DND-41 (cell line): Measurements from ENCODE around the gene TBC1D8.

Experiments
- EZH2 ChIP-seq: IDR thresholded peaks from 3 replicates; pipeline ENCODE4 v1.6.1; 2012; ENCODE audit warnings: borderline replicate concordance, low read depth, mild to moderate bottlenecking, moderate library complexity, low read length, inconsistent platforms; ENCODE audit not compliant: severe bottlenecking
- TF ChIP-seq, protein P1 (sequence below): IDR thresholded peaks from 2 replicates; pipeline ENCODE4 v1.5.1; 2012; ENCODE audit warnings: borderline replicate concordance, low read length, moderate library complexity, mild to moderate bottlenecking; ENCODE audit not compliant: poor library complexity, severe bottlenecking; ENCODE audit errors: extremely low read depth

DNA sequence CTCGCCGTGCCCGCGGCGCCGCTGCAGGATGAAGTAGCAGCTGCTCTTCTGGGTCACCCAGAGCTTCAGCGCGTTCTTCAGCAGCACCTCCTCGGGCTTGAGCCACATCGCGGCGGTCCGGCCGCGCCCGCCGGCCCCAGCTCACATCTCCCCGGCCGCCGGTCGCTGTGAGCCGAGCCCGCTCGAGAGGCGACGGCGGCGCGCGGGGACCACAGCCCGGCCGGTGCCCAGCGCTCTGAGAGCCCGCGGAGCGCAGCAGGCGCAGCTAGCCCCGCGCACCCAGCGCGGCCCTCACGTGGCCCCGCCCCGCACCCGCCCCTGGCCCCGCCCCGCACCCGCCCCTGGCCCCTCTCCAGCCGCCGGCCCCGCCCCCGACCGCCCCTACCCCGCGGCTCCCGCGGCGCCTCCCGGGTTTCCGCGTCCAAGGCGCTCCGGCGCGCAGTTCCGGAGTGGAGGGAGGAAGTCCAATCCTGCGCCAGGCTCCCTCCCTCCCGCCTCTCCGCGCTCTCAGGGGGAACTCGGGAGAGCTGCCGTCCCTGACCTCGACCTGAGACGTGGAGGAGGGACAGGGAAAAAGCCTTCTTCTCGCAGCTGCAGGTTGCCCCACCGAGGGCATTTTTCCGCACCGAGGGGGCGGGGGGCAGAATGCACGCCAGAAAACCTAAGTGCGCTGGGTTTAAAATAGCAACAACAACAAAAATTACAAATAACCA lies at the start of gene TBC1D8:
- no peak for TF ChIP-seq EZH2
- TF ChIP-seq, protein P1, sequence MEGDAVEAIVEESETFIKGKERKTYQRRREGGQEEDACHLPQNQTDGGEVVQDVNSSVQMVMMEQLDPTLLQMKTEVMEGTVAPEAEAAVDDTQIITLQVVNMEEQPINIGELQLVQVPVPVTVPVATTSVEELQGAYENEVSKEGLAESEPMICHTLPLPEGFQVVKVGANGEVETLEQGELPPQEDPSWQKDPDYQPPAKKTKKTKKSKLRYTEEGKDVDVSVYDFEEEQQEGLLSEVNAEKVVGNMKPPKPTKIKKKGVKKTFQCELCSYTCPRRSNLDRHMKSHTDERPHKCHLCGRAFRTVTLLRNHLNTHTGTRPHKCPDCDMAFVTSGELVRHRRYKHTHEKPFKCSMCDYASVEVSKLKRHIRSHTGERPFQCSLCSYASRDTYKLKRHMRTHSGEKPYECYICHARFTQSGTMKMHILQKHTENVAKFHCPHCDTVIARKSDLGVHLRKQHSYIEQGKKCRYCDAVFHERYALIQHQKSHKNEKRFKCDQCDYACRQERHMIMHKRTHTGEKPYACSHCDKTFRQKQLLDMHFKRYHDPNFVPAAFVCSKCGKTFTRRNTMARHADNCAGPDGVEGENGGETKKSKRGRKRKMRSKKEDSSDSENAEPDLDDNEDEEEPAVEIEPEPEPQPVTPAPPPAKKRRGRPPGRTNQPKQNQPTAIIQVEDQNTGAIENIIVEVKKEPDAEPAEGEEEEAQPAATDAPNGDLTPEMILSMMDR: no peak
